Esophagus squamous epithelium (tissue), 4 donors: Measurements from ENCODE around the gene GOLGA6L10.

Source experiments
- CTCF ChIP-seq, 6 experiments: fragments of 450-650 bp in 4 of 6; fragments of 200-600 bp in 2 of 6; sonication (generic) in 2 of 6; IDR thresholded peaks; one replicate each; pipeline ENCODE4 v1.5.1; 2016 to 2019; ENCODE audit warnings: antibody characterized with exemption in 6 of 6, mild to moderate bottlenecking in 4 of 6, moderate library complexity in 4 of 6
- POLR2A ChIP-seq, 4 donors: fragments of 450-650 bp; IDR thresholded peaks; one replicate each; pipeline ENCODE4 v1.6.1; 2017; ENCODE audit warnings: antibody characterized with exemption in 4 of 4, mild to moderate bottlenecking in 4 of 4, moderate library complexity in 3 of 4

- TF ChIP-seq CTCF (IDR thresholded peaks at IDR 0.05) (no peak), POLR2A (IDR thresholded peaks at IDR 0.05) (no peak)
Observed at GRCh38 chr15:82304778-82305090, 44.5 kb downstream of the GOLGA6L10 start.
